Activated naive CD4-positive, alpha-beta T cell treated with anti-CD3 and anti-CD28 coated beads, Interleukin-2, amount 50 U/mL, for 24 hours (primary cell): Measurements from ENCODE around the gene RGS14.
"Not testable (repeated sequence)": the region's sequence is repeated elsewhere in the genome, so short reads cannot be mapped to it uniquely, and the experiment has no call there.

Experiments
- H3K27ac Mint-ChIP-seq: one replicate; pipeline ENCODE4 v1.8.0; 2021; ENCODE audit warnings: mild to moderate bottlenecking, mixed read lengths
- H3K27me3 Mint-ChIP-seq: one replicate; pipeline ENCODE4 v1.8.0; 2021; ENCODE audit warnings: mixed read lengths
- H3K36me3 Mint-ChIP-seq: one replicate; pipeline ENCODE4 v1.8.0; 2021; ENCODE audit warnings: mixed read lengths
- H3K4me1 Mint-ChIP-seq: one replicate; pipeline ENCODE4 v1.8.0; 2021; ENCODE audit warnings: mixed read lengths
- H3K4me3 Mint-ChIP-seq: one replicate; pipeline ENCODE4 v1.8.0; 2021; ENCODE audit warnings: mild to moderate bottlenecking, mixed read lengths
- H3K9me3 Mint-ChIP-seq: one replicate; pipeline ENCODE4 v1.8.0; 2021; ENCODE audit warnings: mixed read lengths

The RGS14 gene

GRCh38 chr5:177353093-177353492 lies 4.6 kb upstream of the RGS14 start:
- Mint-ChIP-seq H3K36me3 (peaks cover 3% of the 10 kb centered on the region), H3K4me3 (peak overlapping the region; percentile 23)

DNA sequence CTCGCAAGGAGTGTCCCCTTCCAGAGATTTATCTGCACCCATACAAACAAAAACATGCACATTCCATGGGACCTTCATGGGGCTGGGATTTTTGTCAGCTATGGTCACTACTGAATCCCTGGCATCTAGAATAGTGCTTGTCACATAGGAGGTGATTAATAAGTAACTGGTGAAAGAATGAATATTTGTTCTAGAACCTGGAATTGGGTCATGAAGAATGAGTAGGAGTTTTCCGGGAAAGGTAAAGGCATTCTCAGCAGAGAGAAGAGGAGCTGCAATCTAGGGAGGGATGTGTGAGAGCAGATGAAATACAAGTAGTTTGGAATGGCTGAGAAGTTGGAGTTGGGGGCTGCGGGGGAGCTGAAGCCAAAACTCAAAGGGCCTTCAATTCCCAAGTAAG lies 3.5 kb upstream of the RGS14 start:
- Mint-ChIP-seq H3K27me3 (no peaks in the 10 kb centered on the region), H3K27ac (peak overlapping the region; percentile 27), H3K4me1 (peaks cover 67% of the 10 kb centered on the region), H3K36me3 (peaks cover under 1% of the 10 kb centered on the region), H3K9me3 (no peaks in the 10 kb centered on the region), H3K4me3 (no peak overlapping the region)

More at GRCh38 chr5:177353093-177353492, 4.6 kb upstream of the RGS14 start:
- Mint-ChIP-seq H3K27me3 (no peaks in the 10 kb centered on the region), H3K4me1 (peaks cover 63% of the 10 kb centered on the region), H3K27ac (no peak overlapping the region), H3K9me3 (no peaks in the 10 kb centered on the region)

DNA sequence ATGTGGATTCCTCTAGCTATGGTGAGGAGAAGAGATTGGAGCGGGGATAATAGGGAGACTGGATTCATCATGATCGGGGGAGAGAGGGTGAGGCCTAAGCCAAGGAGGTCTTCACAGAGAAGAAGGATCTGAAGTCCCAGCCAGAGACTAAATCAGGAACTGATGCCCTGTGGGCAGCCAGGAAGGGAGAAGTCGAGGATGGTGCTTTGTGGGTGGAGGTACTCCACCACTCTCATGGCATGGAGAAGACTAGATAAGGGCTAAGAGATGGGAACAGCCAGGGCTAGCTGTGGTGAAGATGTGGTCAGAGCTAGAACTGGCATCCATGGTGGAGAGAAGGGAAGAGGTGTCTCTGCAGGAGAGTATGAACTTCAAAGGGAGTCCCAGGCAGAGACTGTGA lies 3.0 kb upstream of the RGS14 start:
- Mint-ChIP-seq H3K4me3 (no peak overlapping the region), H3K27me3 (no peaks in the 10 kb centered on the region), H3K27ac (peak overlapping the region; percentile 27), H3K36me3 (no peaks in the 10 kb centered on the region), H3K9me3 (no peaks in the 10 kb centered on the region), H3K4me1 (peaks cover 67% of the 10 kb centered on the region)

GRCh38 chr5:177355162-177355867 lies 2.4 kb upstream of the RGS14 start:
- H3K27me3 Mint-ChIP-seq = no peaks in the 10 kb centered on the region
- no peaks in the 10 kb centered on the region for H3K36me3 Mint-ChIP-seq
- no peaks in the 10 kb centered on the region for H3K9me3 Mint-ChIP-seq
- peaks cover 67% of the 10 kb centered on the region for H3K4me1 Mint-ChIP-seq
- peak overlapping the region; percentile 74 for H3K27ac Mint-ChIP-seq
- H3K4me3 Mint-ChIP-seq = no peak overlapping the region

GRCh38 chr5:177355868-177356168 lies 1.9 kb upstream of the RGS14 start:
- no peak overlapping the region for H3K27ac Mint-ChIP-seq
- H3K4me1 Mint-ChIP-seq = peaks cover 67% of the 10 kb centered on the region
- H3K9me3 Mint-ChIP-seq = no peaks in the 10 kb centered on the region
- H3K4me3 Mint-ChIP-seq = no peak overlapping the region
- H3K36me3 Mint-ChIP-seq = no peaks in the 10 kb centered on the region
- no peaks in the 10 kb centered on the region for H3K27me3 Mint-ChIP-seq

DNA sequence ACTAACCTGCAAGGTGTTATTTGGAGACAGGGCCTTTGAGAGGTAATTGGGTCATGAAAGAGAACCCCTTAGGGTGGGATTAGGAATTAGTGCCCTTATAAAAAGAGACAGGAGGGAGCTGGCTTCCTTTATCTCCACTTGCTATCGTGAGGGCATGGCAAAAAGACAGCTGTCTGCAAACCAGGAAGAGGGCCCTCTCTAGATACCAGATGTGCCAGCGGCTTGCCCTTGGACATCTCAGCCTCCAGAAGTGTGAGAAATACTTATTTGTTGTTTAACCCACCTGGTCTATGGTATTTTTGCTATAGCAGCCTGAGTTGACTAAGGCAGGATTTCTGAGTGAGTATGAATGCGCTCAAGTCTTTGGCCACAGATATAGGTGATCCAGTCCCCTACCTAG lies 978 bp upstream of the RGS14 start:
- H3K27me3 Mint-ChIP-seq = no peaks in the 10 kb centered on the region
- no peaks in the 10 kb centered on the region for H3K9me3 Mint-ChIP-seq
- H3K4me1 Mint-ChIP-seq = peaks cover 74% of the 10 kb centered on the region
- peak overlapping the region; percentile 80 for H3K4me3 Mint-ChIP-seq
- no peak overlapping the region for H3K27ac Mint-ChIP-seq
- no peaks in the 10 kb centered on the region for H3K36me3 Mint-ChIP-seq

DNA sequence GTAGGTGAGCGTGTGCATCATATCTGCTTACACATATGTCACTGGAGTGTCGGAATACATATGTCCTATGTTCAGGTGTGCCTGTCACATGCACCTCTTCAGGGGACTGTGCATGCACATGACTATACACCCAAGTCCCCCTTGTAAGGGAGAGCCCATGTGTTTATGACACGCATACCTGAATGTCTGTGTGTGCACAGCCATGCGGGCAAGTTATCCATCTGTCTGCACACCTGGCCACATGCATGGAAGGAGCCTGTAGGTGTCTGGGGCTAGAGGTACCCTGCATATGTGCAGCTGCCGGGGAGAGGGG lies 622 bp upstream of the RGS14 start:
- Mint-ChIP-seq H3K4me1 (peaks cover 74% of the 10 kb centered on the region), H3K9me3 (no peaks in the 10 kb centered on the region), H3K27ac (peak overlapping the region; percentile 92), H3K4me3 (peak overlapping the region; percentile 80), H3K36me3 (no peaks in the 10 kb centered on the region), H3K27me3 (no peaks in the 10 kb centered on the region)

- Mint-ChIP-seq H3K4me1 (peaks cover 84% of the 10 kb centered on the region), H3K4me3 (peak overlapping the region; percentile 80), H3K27me3 (no peaks in the 10 kb centered on the region), H3K27ac (peak overlapping the region; percentile 91), H3K36me3 (no peaks in the 10 kb centered on the region), H3K9me3 (no peaks in the 10 kb centered on the region)
These were observed 671 bp downstream of the RGS14 start for GRCh38 chr5:177358370-177358819.

GRCh38 chr5:177359451-177359851 lies 1.7 kb downstream of the RGS14 start:
- Mint-ChIP-seq H3K4me3 (peak overlapping the region; percentile 80), H3K4me1 (peaks cover 91% of the 10 kb centered on the region), H3K27ac (peak overlapping the region; percentile 91), H3K9me3 (no peaks in the 10 kb centered on the region), H3K36me3 (no peaks in the 10 kb centered on the region), H3K27me3 (no peaks in the 10 kb centered on the region)

DNA sequence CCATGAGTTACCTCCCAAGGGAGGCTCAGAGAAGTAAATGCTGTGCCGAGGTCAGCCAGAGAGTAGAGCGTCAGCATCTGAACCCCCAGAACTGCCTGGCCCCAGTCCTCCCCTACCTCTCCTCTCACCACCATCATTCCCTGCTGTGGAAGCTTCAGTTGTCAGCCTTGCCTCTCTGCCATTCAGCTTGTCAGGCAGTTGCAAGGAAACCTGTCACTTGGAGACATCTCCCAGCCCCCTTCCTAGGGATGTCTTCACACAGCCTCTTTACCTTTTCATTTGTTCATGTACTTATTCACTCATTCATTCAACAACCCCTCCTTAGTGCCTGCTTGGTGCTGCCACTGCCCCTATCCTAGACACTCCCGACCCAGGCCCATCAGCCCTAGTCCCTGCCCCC lies 2.1 kb downstream of the RGS14 start:
- H3K27ac Mint-ChIP-seq = peak overlapping the region; percentile 91
- no peaks in the 10 kb centered on the region for H3K36me3 Mint-ChIP-seq
- peak overlapping the region; percentile 80 for H3K4me3 Mint-ChIP-seq
- H3K27me3 Mint-ChIP-seq = no peaks in the 10 kb centered on the region
- H3K9me3 Mint-ChIP-seq = no peaks in the 10 kb centered on the region
- H3K4me1 Mint-ChIP-seq = peaks cover 91% of the 10 kb centered on the region

GRCh38 chr5:177360740-177361139 lies 3.0 kb downstream of the RGS14 start:
- H3K4me3 Mint-ChIP-seq, H3K36me3 Mint-ChIP-seq, H3K9me3 Mint-ChIP-seq, H3K27me3 Mint-ChIP-seq, H3K27ac Mint-ChIP-seq: not testable (repeated sequence)
- H3K4me1 Mint-ChIP-seq = peaks cover 87% of the 10 kb centered on the region

DNA sequence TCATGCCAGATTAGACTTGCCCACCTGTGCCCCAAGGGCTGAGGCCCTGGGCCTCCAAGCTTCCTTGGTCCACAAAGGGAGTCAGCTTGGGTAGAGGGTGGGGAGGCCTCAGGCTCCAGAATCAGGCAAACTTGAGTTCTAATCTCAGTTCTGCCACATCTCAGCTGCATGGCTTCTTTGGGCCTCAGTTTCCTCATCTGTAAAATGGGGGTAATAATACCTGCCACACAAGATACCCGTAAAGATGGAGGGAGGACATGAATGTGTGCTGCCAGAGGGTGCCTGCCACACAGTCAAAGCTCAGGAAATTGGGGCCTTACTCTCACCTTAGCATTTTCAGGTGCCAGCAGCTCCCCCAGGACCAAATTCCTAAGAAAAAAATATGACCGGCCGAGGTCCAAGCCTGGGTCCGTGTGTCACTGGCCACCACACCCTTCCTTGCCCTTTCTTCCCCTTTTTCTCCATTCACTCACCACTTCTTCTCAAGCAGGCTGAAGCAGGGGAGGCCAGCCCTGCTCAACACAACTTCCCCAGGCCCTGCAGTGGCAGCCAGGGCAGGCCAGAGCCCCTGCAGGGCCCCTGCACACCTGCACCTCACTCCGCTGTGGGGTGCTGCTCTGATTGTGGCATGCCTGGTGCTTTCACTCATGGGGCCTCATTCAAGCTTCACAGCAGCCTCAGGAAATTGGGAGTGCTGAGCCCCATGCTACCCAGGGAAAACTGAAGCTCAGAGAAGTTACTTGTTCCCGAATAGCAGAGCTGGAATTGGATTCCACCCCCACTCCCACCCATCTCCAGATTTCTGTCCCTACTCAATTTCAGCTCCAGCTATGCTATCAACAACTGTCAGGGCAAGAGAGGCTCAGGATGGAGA lies 3.9 kb downstream of the RGS14 start:
- Mint-ChIP-seq H3K27me3 (no peaks in the 10 kb centered on the region), H3K27ac (peak overlapping the region; percentile 82), H3K36me3 (peaks cover 2% of the 10 kb centered on the region), H3K4me1 (peaks cover 85% of the 10 kb centered on the region), H3K9me3 (no peaks in the 10 kb centered on the region), H3K4me3 (peak overlapping the region; percentile 81)

- H3K9me3 Mint-ChIP-seq = no peaks in the 10 kb centered on the region
- peaks cover 79% of the 10 kb centered on the region for H3K4me1 Mint-ChIP-seq
- H3K36me3 Mint-ChIP-seq = peaks cover 2% of the 10 kb centered on the region
- H3K4me3 Mint-ChIP-seq = peak overlapping the region; percentile 81
- H3K27me3 Mint-ChIP-seq = no peaks in the 10 kb centered on the region
- peak overlapping the region; percentile 82 for H3K27ac Mint-ChIP-seq
These were observed 4.5 kb downstream of the RGS14 start for GRCh38 chr5:177362292-177362609.

DNA sequence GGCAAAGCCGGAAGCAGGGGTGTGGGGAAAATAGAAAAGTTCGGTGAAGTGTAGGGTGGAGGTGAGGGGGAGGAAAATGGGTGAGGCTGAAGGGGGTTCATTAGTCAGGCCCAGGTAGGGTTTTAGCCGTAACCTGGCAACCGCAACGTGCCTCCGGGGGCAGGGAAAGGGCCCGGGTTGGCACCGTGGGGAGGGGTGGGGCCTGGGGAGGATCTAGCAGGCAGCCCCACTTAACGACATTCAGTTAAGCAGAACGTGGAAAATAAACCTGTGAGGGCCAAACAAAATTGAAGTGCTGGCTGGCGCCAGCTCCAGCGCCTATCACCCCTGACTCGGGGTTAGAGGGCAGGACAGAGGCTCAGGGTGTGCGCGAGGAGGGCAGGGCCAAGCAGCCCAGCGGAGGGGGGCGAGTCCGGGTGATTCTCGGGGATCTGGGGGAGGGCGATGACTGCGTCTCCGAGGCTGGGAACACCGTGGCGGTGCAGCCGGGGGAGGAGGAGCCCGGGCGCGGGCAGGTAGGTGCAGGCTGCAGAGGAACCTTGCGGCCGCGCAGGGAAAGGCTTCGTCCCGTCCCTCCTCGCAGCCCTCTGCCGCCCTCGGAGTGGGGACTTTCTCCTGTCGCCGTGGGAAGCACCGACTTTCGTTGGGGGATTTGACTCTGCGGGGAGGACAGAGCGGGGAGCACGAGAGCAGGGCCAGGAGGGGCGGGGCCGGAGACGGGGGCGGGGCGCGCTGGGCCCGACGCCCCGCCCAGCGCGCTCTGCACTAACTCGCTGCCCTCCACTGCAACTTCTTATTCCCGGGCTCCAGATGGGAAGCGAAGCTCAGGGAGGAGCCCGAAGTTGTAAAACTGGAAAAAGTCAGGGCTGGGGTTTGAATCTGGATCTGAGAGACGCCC lies 5.1 kb downstream of the RGS14 start:
- Mint-ChIP-seq H3K9me3 (no peaks in the 10 kb centered on the region), H3K4me1 (peaks cover 73% of the 10 kb centered on the region), H3K27me3 (no peaks in the 10 kb centered on the region), H3K36me3 (peaks cover 2% of the 10 kb centered on the region), H3K4me3 (peak overlapping the region; percentile 81), H3K27ac (peak overlapping the region; percentile 82)

- H3K9me3 Mint-ChIP-seq = no peaks in the 10 kb centered on the region
- peaks cover 2% of the 10 kb centered on the region for H3K36me3 Mint-ChIP-seq
- no peak overlapping the region for H3K27ac Mint-ChIP-seq
- peak overlapping the region; percentile 54 for H3K4me3 Mint-ChIP-seq
- H3K27me3 Mint-ChIP-seq = no peaks in the 10 kb centered on the region
- peaks cover 77% of the 10 kb centered on the region for H3K4me1 Mint-ChIP-seq
These were observed 5.8 kb downstream of the RGS14 start for GRCh38 chr5:177363565-177363964.
